HCT116 (cell line): Measurements from ENCODE around the gene PLGRKT. TPM values are rescaled to one million over a fixed set of nuclear protein-coding genes. Genes with fewer than 3 reads are reported as not detected.
"Not testable (repeated sequence)": the region's sequence is repeated elsewhere in the genome, so short reads cannot be mapped to it uniquely, and the experiment has no call there.

Experiments used
- ATAC-seq: fragments of 200-7000 bp; cut with Tn5 transposase; 2 replicates; pipeline ENCODE4 v1.9.1; 2020; ENCODE audit warnings: mild to moderate bottlenecking, moderate library complexity
- BruUV-seq: library from RNA; stranded (reverse); fragments of 400-500 nt; replicated peaks from 2 replicates; lab custom pipeline; 2021; lab: Mats Ljungman, UMichigan
- CTCF ChIA-PET: fragments of 300-600 bp; sonication (Branson Sonifier 250); formaldehyde crosslinking; loops from one replicate; lab custom pipeline; 2021; ENCODE audit warnings: antibody characterized with exemption; lab: Charles Lee
- POLR2A ChIA-PET: fragments of 300-600, 350-600 bp; sonication (Branson Sonifier 250); formaldehyde crosslinking; loops from one replicate; lab custom pipeline; 2021; ENCODE audit warnings: antibody characterized with exemption; lab: Charles Lee
- RAD21 ChIA-PET, 2 experiments: fragments of 300-600 bp; sonication (Branson Sonifier 250); formaldehyde crosslinking; loops; one replicate each; lab custom pipeline; 2023; ENCODE audit warnings: low total read pairs in 2 of 2; ENCODE audit not compliant: uncharacterized antibody in 2 of 2, unreplicated experiment in 2 of 2, low non-redundant PET in 1 of 2; lab: Charles Lee
- DNase-seq: peaks from one replicate; pipeline ENCODE4 v3.0.0-alpha.2; 2010; ENCODE audit warnings: low read depth, low spot score
- H2AFZ ChIP-seq: fragments of 200-600 bp; shearing (Covaris generic), sonication (generic); 2 replicates; pipeline ENCODE4 v1.6.1; 2017; ENCODE audit warnings: low read depth, mixed run types, mixed read lengths, antibody characterized with exemption, low read length; ENCODE audit not compliant: poor library complexity, severe bottlenecking
- H3K27ac ChIP-seq: 2 replicates; pipeline ENCODE4 v1.5.1; 2012; ENCODE audit warnings: low read depth, low read length
- H3K27me3 ChIP-seq: fragments of 200-600 bp; sonication (generic); 2 replicates; pipeline ENCODE4 v1.6.1; 2016; ENCODE audit warnings: mixed run types, low read length, mixed read lengths; ENCODE audit not compliant: insufficient read depth
- H3K36me3 ChIP-seq, 2 experiments: fragments of 200-500 bp in 1 of 2; fragments of 200-600 bp in 1 of 2; sonication (Bioruptor generic) in 1 of 2; sonication (generic) in 1 of 2; 2 replicates each; pipeline versions ENCODE4 v1.5.1 to v1.6.1; 2014 to 2016; ENCODE audit warnings: low read length in 2 of 2, inconsistent platforms in 1 of 2, mixed read lengths in 1 of 2, mixed run types in 1 of 2; ENCODE audit not compliant: insufficient read depth in 2 of 2, control insufficient read depth in 1 of 2
- H3K4me1 ChIP-seq, 2 experiments: fragments of 200-600 bp in 1 of 2; sonication (generic) in 1 of 2; 2 replicates each; pipeline versions ENCODE4 v1.5.1 to v1.6.1; 2012 to 2017; ENCODE audit warnings: low read length in 2 of 2, inconsistent platforms in 1 of 2, mild to moderate bottlenecking in 1 of 2, mixed read lengths in 1 of 2, mixed run types in 1 of 2, moderate library complexity in 1 of 2; ENCODE audit not compliant: insufficient read depth in 2 of 2, control insufficient read depth in 1 of 2
- H3K4me2 ChIP-seq: fragments of 200-600 bp; sonication (generic); 2 replicates; pipeline ENCODE4 v1.6.1; 2017; ENCODE audit warnings: mixed run types, low read length, mixed read lengths
- H3K4me3 ChIP-seq, 2 experiments: fragments of 200-600 bp in 1 of 2; sonication (generic) in 1 of 2; replicated peaks in 1 of 2; 2 replicates each; pipeline ENCODE4 v1.5.1; 2011 to 2016; ENCODE audit warnings: low read length in 2 of 2, control low read depth in 1 of 2, low read depth in 1 of 2, mild to moderate bottlenecking in 1 of 2, mixed read lengths in 1 of 2, mixed run types in 1 of 2
- H3K79me2 ChIP-seq: fragments of 200-600 bp; sonication (generic); 2 replicates; pipeline ENCODE4 v1.6.1; 2017; ENCODE audit warnings: mild to moderate bottlenecking, mixed run types, low read length, moderate library complexity, mixed read lengths; ENCODE audit not compliant: insufficient read depth
- H3K9ac ChIP-seq: fragments of 200-600 bp; sonication (generic); 2 replicates; pipeline ENCODE4 v1.6.1; 2016; ENCODE audit warnings: low read length, mixed read lengths
- H3K9me2 ChIP-seq: fragments of 200-600 bp; sonication (generic), shearing (Covaris generic); 2 replicates; pipeline ENCODE4 v1.6.1; 2017; ENCODE audit warnings: mixed run types, mild to moderate bottlenecking, moderate library complexity; ENCODE audit not compliant: insufficient read depth
- H3K9me3 ChIP-seq, 2 experiments: fragments of 200-500 bp in 1 of 2; fragments of 200-600 bp in 1 of 2; sonication (Bioruptor generic) in 1 of 2; sonication (generic) in 1 of 2; 2 replicates each; pipeline ENCODE4 v1.6.1; 2014 to 2017; ENCODE audit warnings: low read length in 2 of 2, mixed read lengths in 2 of 2, inconsistent platforms in 1 of 2, low read depth in 1 of 2, mild to moderate bottlenecking in 1 of 2, mixed run types in 1 of 2, moderate library complexity in 1 of 2; ENCODE audit not compliant: control insufficient read depth in 1 of 2, insufficient read depth in 1 of 2
- H4K20me1 ChIP-seq: fragments of 200-600 bp; sonication (generic), shearing (Covaris generic); 2 replicates; pipeline ENCODE4 v1.6.1; 2017; ENCODE audit warnings: mixed run types, mild to moderate bottlenecking, moderate library complexity; ENCODE audit not compliant: insufficient read depth
- ATF3 ChIP-seq: IDR thresholded peaks from 2 replicates; pipeline ENCODE4 v1.6.1; 2012
- CBX3 ChIP-seq: IDR thresholded peaks from 2 replicates; pipeline ENCODE4 v1.6.1; 2012; ENCODE audit warnings: low read depth
- EGR1 ChIP-seq: IDR thresholded peaks from 2 replicates; pipeline ENCODE4 v1.6.1; 2012; ENCODE audit warnings: low read depth
- ELF1 ChIP-seq: IDR thresholded peaks from 2 replicates; pipeline ENCODE4 v1.6.1; 2012; ENCODE audit warnings: low read depth, borderline replicate concordance
- EZH2 ChIP-seq: fragments of 200-600 bp; sonication (generic); IDR thresholded peaks from 2 replicates; pipeline ENCODE4 v1.6.1; 2017; ENCODE audit warnings: antibody characterized with exemption, mixed run types
- EZH2phosphoT487 ChIP-seq: fragments of 200-600 bp; IDR thresholded peaks from 2 replicates; pipeline ENCODE4 v1.6.1; 2018; ENCODE audit warnings: antibody characterized with exemption, borderline replicate concordance
- JUND ChIP-seq: IDR thresholded peaks from 2 replicates; pipeline ENCODE4 v1.6.1; 2012
- POLR2A ChIP-seq: IDR thresholded peaks from 2 replicates; pipeline ENCODE4 v1.7.0; 2011; ENCODE audit warnings: borderline replicate concordance; ENCODE audit not compliant: insufficient read depth, insufficient read length; ENCODE audit errors: extremely low read depth
- POLR2AphosphoS5 ChIP-seq: IDR thresholded peaks from 2 replicates; pipeline ENCODE4 v1.6.1; 2011; ENCODE audit warnings: mild to moderate bottlenecking, low read depth, low read length, moderate library complexity
- RAD21 ChIP-seq: IDR thresholded peaks from 2 replicates; pipeline ENCODE4 v1.6.1; 2012; ENCODE audit warnings: low read depth, mild to moderate bottlenecking
- REST ChIP-seq: IDR thresholded peaks from 2 replicates; pipeline ENCODE4 v1.6.1; 2012; ENCODE audit warnings: low read depth
- SIN3A ChIP-seq: IDR thresholded peaks from 2 replicates; pipeline ENCODE4 v1.6.1; 2012; ENCODE audit warnings: low read depth
- SP1 ChIP-seq: IDR thresholded peaks from 2 replicates; pipeline ENCODE4 v1.6.1; 2012; ENCODE audit warnings: low read depth
- TCF7L2 ChIP-seq: IDR thresholded peaks from 2 replicates; pipeline ENCODE4 v1.7.0; 2011; ENCODE audit warnings: borderline replicate concordance, inconsistent platforms; ENCODE audit not compliant: insufficient read depth, insufficient read length; ENCODE audit errors: extremely low read depth
- YY1 ChIP-seq: IDR thresholded peaks from 2 replicates; pipeline ENCODE4 v1.6.1; 2011; ENCODE audit warnings: low read length, low read depth, moderate library complexity, mild to moderate bottlenecking; ENCODE audit not compliant: insufficient replicate concordance; ENCODE audit errors: extremely low read depth
- ZFX ChIP-seq: fragments of 450-650 bp; IDR thresholded peaks from 2 replicates; pipeline ENCODE4 v1.6.1; 2017
- ZNF274 ChIP-seq: fragments of 200-500 bp; sonication (Bioruptor generic); IDR thresholded peaks from 2 replicates; pipeline ENCODE4 v1.6.1; 2014; ENCODE audit warnings: mild to moderate bottlenecking, low read depth, low read length, inconsistent platforms
- intact Hi-C: fragments of 100-400 bp; cut with micrococcal nuclease; formaldehyde crosslinking; loops from 2 replicates; pipeline ENCODE4 v1.10.0; 2022
- total RNA-seq: library from RNA; stranded (reverse); gene quantifications from one replicate; pipeline ENCODE4 v1.2.1, GENCODE V29; 2021; ENCODE audit not compliant: unreplicated experiment
- TF ChIP-seq, protein P1 (sequence below): IDR thresholded peaks from 2 replicates; pipeline ENCODE4 v1.6.1; 2012
- TF ChIP-seq, protein P2 (sequence below), 3 experiments: fragments of 200-600 bp in 1 of 3; sonication (generic) in 1 of 3; IDR thresholded peaks in 2 of 3; conservative IDR thresholded peaks in 1 of 3; 2 replicates each; pipeline ENCODE4 v1.5.1; 2012 to 2017; ENCODE audit warnings: low read depth in 2 of 3, low read length in 2 of 3, antibody characterized with exemption in 1 of 3, borderline replicate concordance in 1 of 3, control low read depth in 1 of 3, mild to moderate bottlenecking in 1 of 3, mixed read lengths in 1 of 3, mixed run types in 1 of 3, moderate library complexity in 1 of 3; ENCODE audit not compliant: insufficient read depth in 1 of 3

The PLGRKT gene
- total RNA-seq, 1 experiment from 2014 or later: 23.8 TPM

- ATAC-seq: no peak
- Histone ChIP-seq H3K4me2 (no peak overlapping the region), H3K4me3 (no peak overlapping the region), H3K9me2 (no peaks in the 10 kb centered on the region), H3K27me3 (no peaks in the 10 kb centered on the region), H2AFZ (no peak overlapping the region), H3K27ac (no peak overlapping the region), H3K9me3 (no peaks in the 10 kb centered on the region), H3K79me2 (no peaks in the 10 kb centered on the region), H4K20me1 (no peaks in the 10 kb centered on the region), H3K36me3 (no peaks in the 10 kb centered on the region), H3K4me1 (no peaks in the 10 kb centered on the region), H3K9ac (no peak overlapping the region)
- RAD21 ChIA-PET: no interaction called here
- intact Hi-C loops: loop anchor here (2.0 kb wide), 1 partner anchor 15 kb away; no protein-coding TSS in a partner anchor
- no TSS peak for BruUV-seq
- POLR2A ChIA-PET: no interaction called here
- TF ChIP-seq ZFX: no peak
- no peak for TF ChIP-seq YY1
- TF ChIP-seq SP1: no peak
- TF ChIP-seq SIN3A: no peak
- TF ChIP-seq, protein P1, sequence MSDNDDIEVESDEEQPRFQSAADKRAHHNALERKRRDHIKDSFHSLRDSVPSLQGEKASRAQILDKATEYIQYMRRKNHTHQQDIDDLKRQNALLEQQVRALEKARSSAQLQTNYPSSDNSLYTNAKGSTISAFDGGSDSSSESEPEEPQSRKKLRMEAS: no peak
- TF ChIP-seq ELF1: no peak
- no peak for TF ChIP-seq CBX3
- no peak for TF ChIP-seq POLR2AphosphoS5
- no peak for TF ChIP-seq TCF7L2
- TF ChIP-seq, protein P2, sequence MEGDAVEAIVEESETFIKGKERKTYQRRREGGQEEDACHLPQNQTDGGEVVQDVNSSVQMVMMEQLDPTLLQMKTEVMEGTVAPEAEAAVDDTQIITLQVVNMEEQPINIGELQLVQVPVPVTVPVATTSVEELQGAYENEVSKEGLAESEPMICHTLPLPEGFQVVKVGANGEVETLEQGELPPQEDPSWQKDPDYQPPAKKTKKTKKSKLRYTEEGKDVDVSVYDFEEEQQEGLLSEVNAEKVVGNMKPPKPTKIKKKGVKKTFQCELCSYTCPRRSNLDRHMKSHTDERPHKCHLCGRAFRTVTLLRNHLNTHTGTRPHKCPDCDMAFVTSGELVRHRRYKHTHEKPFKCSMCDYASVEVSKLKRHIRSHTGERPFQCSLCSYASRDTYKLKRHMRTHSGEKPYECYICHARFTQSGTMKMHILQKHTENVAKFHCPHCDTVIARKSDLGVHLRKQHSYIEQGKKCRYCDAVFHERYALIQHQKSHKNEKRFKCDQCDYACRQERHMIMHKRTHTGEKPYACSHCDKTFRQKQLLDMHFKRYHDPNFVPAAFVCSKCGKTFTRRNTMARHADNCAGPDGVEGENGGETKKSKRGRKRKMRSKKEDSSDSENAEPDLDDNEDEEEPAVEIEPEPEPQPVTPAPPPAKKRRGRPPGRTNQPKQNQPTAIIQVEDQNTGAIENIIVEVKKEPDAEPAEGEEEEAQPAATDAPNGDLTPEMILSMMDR (IDR thresholded peaks at IDR 0.05 in 2 of 3, conservative IDR thresholded peaks at IDR 0.05 in 1 of 3; ENCODE audit: borderline replicate concordance in 1 of 3, insufficient read depth in 1 of 3, low read depth in 2 of 3, low read length in 2 of 3): no peak
- TF ChIP-seq JUND: no peak
- TF ChIP-seq ATF3: no peak
- no peak for TF ChIP-seq EZH2
- TF ChIP-seq RAD21: no peak
- no peak for TF ChIP-seq EGR1
- TF ChIP-seq POLR2A: no peak
- no peak for TF ChIP-seq EZH2phosphoT487
- no peak for TF ChIP-seq ZNF274
- TF ChIP-seq REST: no peak
- TF ChIP-seq, all 23 proteins: peak for 0
- CTCF ChIA-PET: no interaction called here
- DNase-seq: no peak
These were observed 40.5 kb upstream of the PLGRKT start for GRCh38 chr9:5478206-5478605.

GRCh38 chr9:5475611-5476010, 37.9 kb upstream of the PLGRKT start:
- H3K9me2 ChIP-seq, ATAC-seq, intact Hi-C loops, H3K9me3 ChIP-seq, H3K27me3 ChIP-seq, H2AFZ ChIP-seq, H3K4me1 ChIP-seq, H3K79me2 ChIP-seq, H4K20me1 ChIP-seq, H3K27ac ChIP-seq, BruUV-seq, H3K4me3 ChIP-seq, H3K9ac ChIP-seq, H3K36me3 ChIP-seq, POLR2A ChIA-PET, DNase-seq, CTCF ChIA-PET, RAD21 ChIA-PET, H3K4me2 ChIP-seq: not testable (repeated sequence)
